HL-60 (cell line): ENCODE results near the gene NOTCH3.

ENCODE experiments used
- DNase-seq, 2 experiments: peaks; one replicate each; pipeline ENCODE4 v3.0.0-alpha.2; 2010 to 2020; ENCODE audit warnings: low read depth in 1 of 2, low spot score in 1 of 2
- H3K27ac ChIP-seq: fragments of 250-450 bp; sonication (Bioruptor Pico); replicated peaks from 2 replicates; pipeline ENCODE4 v1.5.1; 2020; ENCODE audit warnings: mild to moderate bottlenecking, moderate library complexity
- H3K27me3 ChIP-seq: fragments of 250-450 bp; sonication (Bioruptor Pico); 2 replicates; pipeline ENCODE4 v1.5.1; 2021; ENCODE audit warnings: mild to moderate bottlenecking, moderate library complexity; ENCODE audit not compliant: insufficient read depth, poor library complexity, severe bottlenecking
- H3K4me3 ChIP-seq: replicated peaks from 2 replicates; pipeline ENCODE4 v1.5.1; 2011; ENCODE audit warnings: mild to moderate bottlenecking, control low read depth, low read length; ENCODE audit not compliant: insufficient read depth
- CTCF ChIP-seq: IDR thresholded peaks from one replicate; pipeline ENCODE4 v1.5.1; 2011; ENCODE audit warnings: low read length, control low read depth, inconsistent platforms; ENCODE audit not compliant: insufficient read depth
- GABPA ChIP-seq: IDR thresholded peaks from 2 replicates; pipeline ENCODE4 v1.6.1; 2012; ENCODE audit warnings: low read depth
- POLR2AphosphoS5 ChIP-seq: IDR thresholded peaks from 2 replicates; pipeline ENCODE4 v1.6.1; 2012; ENCODE audit warnings: low read depth
- REST ChIP-seq: IDR thresholded peaks from 2 replicates; pipeline ENCODE4 v1.6.1; 2012; ENCODE audit warnings: low read depth; ENCODE audit not compliant: insufficient replicate concordance
- SPI1 ChIP-seq: IDR thresholded peaks from 2 replicates; pipeline ENCODE4 v1.6.1; 2012; ENCODE audit warnings: low read depth, mild to moderate bottlenecking, borderline replicate concordance

Gene NOTCH3

GRCh38 chr19:15194938-15195337 lies 5.9 kb downstream of the NOTCH3 start:
- no peak for TF ChIP-seq GABPA
- no peak for TF ChIP-seq REST
- no peak for TF ChIP-seq SPI1
- no peak for TF ChIP-seq CTCF
- TF ChIP-seq POLR2AphosphoS5 = no peak
- no peak overlapping the region for H3K4me3 ChIP-seq
- H3K27ac ChIP-seq = no peak overlapping the region
- H3K27me3 ChIP-seq = peaks cover 19% of the 10 kb centered on the region
- DNase-seq = no peak

GRCh38 chr19:15191982-15192381 lies 8.8 kb downstream of the NOTCH3 start:
- no peak overlapping the region for H3K27ac ChIP-seq
- DNase-seq = no peak
- H3K4me3 ChIP-seq = no peak overlapping the region
- no peak for TF ChIP-seq REST
- H3K27me3 ChIP-seq = peaks cover 19% of the 10 kb centered on the region

- TF ChIP-seq REST (no peak), SPI1 (no peak), POLR2AphosphoS5 (no peak), CTCF (no peak), GABPA (no peak)
Measured at GRCh38 chr19:15191514-15191913, 9.3 kb downstream of the NOTCH3 start.

GRCh38 chr19:15188851-15189250 lies 11.9 kb downstream of the NOTCH3 start:
- H3K4me3 ChIP-seq = no peak overlapping the region
- DNase-seq = no peak
- H3K27ac ChIP-seq = no peak overlapping the region
- TF ChIP-seq GABPA (no peak), SPI1 (no peak), CTCF (no peak), REST (no peak), POLR2AphosphoS5 (no peak)
- H3K27me3 ChIP-seq = no peaks in the 10 kb centered on the region

More at GRCh38 chr19:15191514-15191913, 9.3 kb downstream of the NOTCH3 start:
- no peak for DNase-seq
- Histone ChIP-seq H3K27me3 (peaks cover 18% of the 10 kb centered on the region), H3K4me3 (no peak overlapping the region), H3K27ac (no peak overlapping the region)
